Measurements from ENCODE around the gene LRRC10B. TPM values are rescaled to one million over a fixed set of nuclear protein-coding genes. Genes with fewer than 3 reads are reported as not detected.

Gene LRRC10B
- total RNA-seq, 1 experiment from 2014 or later: not detected

GRCh38 chr11:61545921-61546320 is 37.4 kb downstream of the LRRC10B start:
- H3K27ac Mint-ChIP-seq (ENCODE audit: unreplicated experiment): no peak overlapping the region
- peaks cover 54% of the 10 kb centered on the region for H3K27me3 Mint-ChIP-seq (ENCODE audit: unreplicated experiment)
- H3K36me3 Mint-ChIP-seq (ENCODE audit: insufficient read depth, unreplicated experiment): peaks cover 6% of the 10 kb centered on the region
- peaks cover 17% of the 10 kb centered on the region for H3K4me1 Mint-ChIP-seq (ENCODE audit: low read depth, unreplicated experiment)
- CTCF ChIA-PET: interaction anchor here (1.4 to 1.5 kb wide), 2 partner anchors 9 to 29 kb away, joined by 3 to 5 read pairs; no protein-coding TSS in a partner anchor
- H3K9me3 Mint-ChIP-seq (ENCODE audit: low read depth, unreplicated experiment): no peaks in the 10 kb centered on the region
- BruUV-seq (replicated peaks): no TSS peak
- H3K4me3 Mint-ChIP-seq (ENCODE audit: low read depth, unreplicated experiment): no peak overlapping the region
- DNase-seq: no peak
- intact Hi-C loops (cut with micrococcal nuclease; ENCODE audit: unreplicated experiment): no loop called here
- TF ChIP-seq CTCF (IDR thresholded peaks at IDR 0.05; ENCODE audit: unreplicated experiment): no peak

GRCh38 chr11:61546663-61547062 is 38.1 kb downstream of the LRRC10B start:
- DNase-seq: no peak
- H3K27ac Mint-ChIP-seq (ENCODE audit: unreplicated experiment): no peak overlapping the region
- H3K4me1 Mint-ChIP-seq (ENCODE audit: low read depth, unreplicated experiment): peaks cover 11% of the 10 kb centered on the region
- TF ChIP-seq CTCF (IDR thresholded peaks at IDR 0.05; ENCODE audit: unreplicated experiment): no peak
- intact Hi-C loops (cut with micrococcal nuclease; ENCODE audit: unreplicated experiment): no loop called here
- H3K4me3 Mint-ChIP-seq (ENCODE audit: low read depth, unreplicated experiment): no peak overlapping the region
- no TSS peak for BruUV-seq (replicated peaks)
- CTCF ChIA-PET: interaction anchor here (0.6 to 0.9 kb wide), 2 partner anchors 16 to 30 kb away, joined by 4 to 10 read pairs; no protein-coding TSS in a partner anchor
- peaks cover 6% of the 10 kb centered on the region for H3K36me3 Mint-ChIP-seq (ENCODE audit: insufficient read depth, unreplicated experiment)
- H3K9me3 Mint-ChIP-seq (ENCODE audit: low read depth, unreplicated experiment): no peaks in the 10 kb centered on the region
- peaks cover 54% of the 10 kb centered on the region for H3K27me3 Mint-ChIP-seq (ENCODE audit: unreplicated experiment)

DNA sequence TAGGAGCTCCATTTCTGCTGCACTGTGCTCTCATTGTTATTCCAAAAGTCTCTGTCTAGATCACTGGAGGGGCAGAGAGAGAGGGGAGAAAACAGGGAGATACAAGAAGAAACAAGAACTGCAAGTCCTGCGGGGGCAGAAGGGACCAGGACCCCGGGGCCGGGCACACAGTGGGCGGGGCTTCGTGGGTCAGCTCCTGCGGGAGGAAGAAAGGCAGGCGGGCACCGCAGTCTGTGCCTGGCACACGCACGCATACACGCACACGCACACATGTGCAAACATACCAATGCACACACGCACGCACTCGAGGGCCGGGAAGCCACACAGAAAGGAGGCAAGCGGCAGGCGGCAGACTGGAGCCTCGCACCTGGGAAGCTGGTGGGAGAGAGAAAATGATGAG is 38.7 kb downstream of the LRRC10B start:
- no peaks in the 10 kb centered on the region for H3K9me3 Mint-ChIP-seq (ENCODE audit: low read depth, unreplicated experiment)
- no peak for DNase-seq
- BruUV-seq (replicated peaks): no TSS peak
- H3K4me1 Mint-ChIP-seq (ENCODE audit: low read depth, unreplicated experiment): peaks cover 7% of the 10 kb centered on the region
- CTCF ChIA-PET: interaction anchor here (0.9 kb wide), 1 partner anchor 17 kb away, joined by 4 read pairs; no protein-coding TSS in a partner anchor
- H3K4me3 Mint-ChIP-seq (ENCODE audit: low read depth, unreplicated experiment): no peak overlapping the region
- intact Hi-C loops (cut with micrococcal nuclease; ENCODE audit: unreplicated experiment): no loop called here
- H3K27ac Mint-ChIP-seq (ENCODE audit: unreplicated experiment): no peak overlapping the region
- TF ChIP-seq CTCF (IDR thresholded peaks at IDR 0.05; ENCODE audit: unreplicated experiment): no peak
- H3K36me3 Mint-ChIP-seq (ENCODE audit: insufficient read depth, unreplicated experiment): peaks cover 6% of the 10 kb centered on the region
- peaks cover 54% of the 10 kb centered on the region for H3K27me3 Mint-ChIP-seq (ENCODE audit: unreplicated experiment)

- intact Hi-C loops (cut with micrococcal nuclease; ENCODE audit: unreplicated experiment): no loop called here
- H3K27me3 Mint-ChIP-seq (ENCODE audit: unreplicated experiment): peaks cover 72% of the 10 kb centered on the region
- DNase-seq: no peak
- no TSS peak for BruUV-seq (replicated peaks)
- H3K4me1 Mint-ChIP-seq (ENCODE audit: low read depth, unreplicated experiment): peaks cover 12% of the 10 kb centered on the region
- no peak for TF ChIP-seq CTCF (IDR thresholded peaks at IDR 0.05; ENCODE audit: unreplicated experiment)
- peaks cover 6% of the 10 kb centered on the region for H3K36me3 Mint-ChIP-seq (ENCODE audit: insufficient read depth, unreplicated experiment)
- CTCF ChIA-PET: interaction anchor here (0.6 kb wide), 1 partner anchor 86 kb away, joined by 7 read pairs; no protein-coding TSS in a partner anchor
- H3K27ac Mint-ChIP-seq (ENCODE audit: unreplicated experiment): no peak overlapping the region
- no peak overlapping the region for H3K4me3 Mint-ChIP-seq (ENCODE audit: low read depth, unreplicated experiment)
- H3K9me3 Mint-ChIP-seq (ENCODE audit: low read depth, unreplicated experiment): no peaks in the 10 kb centered on the region
Measured at GRCh38 chr11:61549177-61549576, 40.6 kb downstream of the LRRC10B start.
